GM18519 (cell line): ENCODE data around the gene KHDRBS2.
"Not testable (repeated sequence)": the region's sequence is repeated elsewhere in the genome, so short reads cannot be mapped to it uniquely, and the experiment has no call there.

Experiments used
- ATAC-seq: cut with Tn5 transposase; IDR thresholded peaks from one replicate; pipeline ENCODE4 v1.9.1; 2021; ENCODE audit warnings: mild to moderate bottlenecking, moderate library complexity; ENCODE audit not compliant: unreplicated experiment, low FRiP score

KHDRBS2 gene

GRCh38 chr6:61886608-61887259 lies 399.3 kb downstream of the KHDRBS2 start:
- ATAC-seq = no peak

- ATAC-seq = no peak
Observed at GRCh38 chr6:61869632-61870400, 416.2 kb downstream of the KHDRBS2 start.

- no peak for ATAC-seq
Observed at GRCh38 chr6:61868507-61869080, 417.4 kb downstream of the KHDRBS2 start.

- no peak for ATAC-seq
Observed at GRCh38 chr6:61867635-61868034, 418.4 kb downstream of the KHDRBS2 start.

GRCh38 chr6:61857541-61857940 lies 428.5 kb downstream of the KHDRBS2 start:
- ATAC-seq = no peak

- no peak for ATAC-seq
Observed at GRCh38 chr6:61841958-61842357, 444.1 kb downstream of the KHDRBS2 start.

GRCh38 chr6:61835237-61835636 lies 450.8 kb downstream of the KHDRBS2 start:
- ATAC-seq = no peak

- ATAC-seq = no peak
Observed at GRCh38 chr6:61833176-61833755, 452.8 kb downstream of the KHDRBS2 start.

- ATAC-seq = no peak
Observed at GRCh38 chr6:61817716-61818115, 468.3 kb downstream of the KHDRBS2 start.

GRCh38 chr6:61810047-61810446 lies 476.0 kb downstream of the KHDRBS2 start:
- no peak for ATAC-seq

GRCh38 chr6:61809004-61809595 lies 476.9 kb downstream of the KHDRBS2 start:
- peak; percentile 75 for ATAC-seq

- no peak for ATAC-seq
Observed at GRCh38 chr6:61787998-61788397, 498.0 kb downstream of the KHDRBS2 start.

- not testable (repeated sequence) for ATAC-seq
Observed at GRCh38 chr6:61769446-61769845, 516.6 kb downstream of the KHDRBS2 start.

GRCh38 chr6:61755739-61756138 lies 530.3 kb downstream of the KHDRBS2 start:
- ATAC-seq = no peak

- no peak for ATAC-seq
Observed at GRCh38 chr6:61751986-61752385, 534.0 kb downstream of the KHDRBS2 start.

- no peak for ATAC-seq
Observed at GRCh38 chr6:61745994-61746393, 540.0 kb downstream of the KHDRBS2 start.

- no peak for ATAC-seq
Observed at GRCh38 chr6:61711849-61712248, 574.2 kb downstream of the KHDRBS2 start.

GRCh38 chr6:61688165-61688564 lies 597.9 kb downstream of the KHDRBS2 start:
- ATAC-seq = no peak

- no peak for ATAC-seq
Observed at GRCh38 chr6:61682562-61682961, 603.5 kb downstream of the KHDRBS2 start.

- no peak for ATAC-seq
Observed at GRCh38 chr6:61679625-61680024, 606.4 kb downstream of the KHDRBS2 start.

GRCh38 chr6:61675734-61676133 lies 610.3 kb downstream of the KHDRBS2 start:
- no peak for ATAC-seq
